ENCODE results near the gene MARK2. TPM values are rescaled to one million over a fixed set of nuclear protein-coding genes. Genes with fewer than 3 reads are reported as not detected.
"Not testable (repeated sequence)": the region's sequence is repeated elsewhere in the genome, so short reads cannot be mapped to it uniquely, and the experiment has no call there.

Gene MARK2
- total and polyA plus RNA-seq, 2 donors = 12.7 to 17.5 TPM

GRCh38 chr11:63810383-63810782 lies 28.5 kb upstream of the MARK2 start:
- not testable (repeated sequence) for H3K27me3 ChIP-seq (ENCODE audit: control insufficient read depth in 2 of 2, insufficient read depth in 1 of 2, low read length in 1 of 2); H3K36me3 ChIP-seq (ENCODE audit: control insufficient read depth in 2 of 2, insufficient read depth in 2 of 2, low read length in 1 of 2); H3K27ac ChIP-seq (ENCODE audit: low read depth in 1 of 2, low read length in 1 of 2); H3K9me3 ChIP-seq (ENCODE audit: control insufficient read depth in 2 of 2, insufficient read depth in 1 of 2, low read length in 1 of 2); H3K4me3 ChIP-seq (ENCODE audit: low read length in 2 of 2); DNase-seq (ENCODE audit: low read depth in 6 of 9, low spot score in 9 of 9)
- H3K4me1 ChIP-seq (ENCODE audit: control insufficient read depth in 2 of 2, insufficient read depth in 2 of 2, low read length in 2 of 2) = peaks cover 9 to 18% of the 10 kb centered on the region in 2 donors
- WGBS = 96% methylated on average over 11 of the region's 11 CpGs

- 96% methylated on average over 3 of the region's 3 CpGs for WGBS
- Histone ChIP-seq H3K36me3 (ENCODE audit: control insufficient read depth in 2 of 2, insufficient read depth in 2 of 2, low read length in 1 of 2) (peaks cover 3 to 11% of the 10 kb centered on the region in 2 donors), H3K27ac (ENCODE audit: low read depth in 1 of 2, low read length in 1 of 2) (no peak overlapping the region), H3K4me1 (ENCODE audit: control insufficient read depth in 2 of 2, insufficient read depth in 2 of 2, low read length in 2 of 2) (peaks cover 9 to 18% of the 10 kb centered on the region in 2 donors), H3K27me3 (ENCODE audit: control insufficient read depth in 2 of 2, insufficient read depth in 1 of 2, low read length in 1 of 2) (peaks cover 0 to 9% of the 10 kb centered on the region in 2 donors), H3K9me3 (ENCODE audit: control insufficient read depth in 2 of 2, insufficient read depth in 1 of 2, low read length in 1 of 2) (no peaks in the 10 kb centered on the region), H3K4me3 (ENCODE audit: low read length in 2 of 2) (no peak overlapping the region)
- no peak for DNase-seq (ENCODE audit: low read depth in 6 of 9, low spot score in 9 of 9)
Measured at GRCh38 chr11:63811522-63811921, 27.4 kb upstream of the MARK2 start.

GRCh38 chr11:63813035-63813562 lies 25.8 kb upstream of the MARK2 start, which contains the start of gene SPINDOC:
Gene SPINDOC, plus strand, starts transcription at chr11:63813456. Its CDS starts 231 bp downstream, at chr11:63813687.
- Histone ChIP-seq H3K9me3 (ENCODE audit: control insufficient read depth in 2 of 2, insufficient read depth in 1 of 2, low read length in 1 of 2) (no peaks in the 10 kb centered on the region), H3K27me3 (ENCODE audit: control insufficient read depth in 2 of 2, insufficient read depth in 1 of 2, low read length in 1 of 2) (peaks cover 0 to 9% of the 10 kb centered on the region in 2 donors), H3K4me1 (ENCODE audit: control insufficient read depth in 2 of 2, insufficient read depth in 2 of 2, low read length in 2 of 2) (peaks cover 9 to 18% of the 10 kb centered on the region in 2 donors), H3K4me3 (ENCODE audit: low read length in 2 of 2) (peak within 1 kb of the TSS; percentile 78 to 90), H3K27ac (ENCODE audit: low read depth in 1 of 2, low read length in 1 of 2) (peak within 1 kb of the TSS; percentile 15 to 53), H3K36me3 (ENCODE audit: control insufficient read depth in 2 of 2, insufficient read depth in 2 of 2, low read length in 1 of 2) (peaks cover 17 to 25% of the 10 kb centered on the region in 2 donors)
- DNase-seq (ENCODE audit: low read depth in 6 of 9, low spot score in 9 of 9) = peak in 5 of 9 donors; percentile 28 to 67 (median 41)
- under 1% methylated on average over 65 of the region's 65 CpGs for WGBS

- Histone ChIP-seq H3K9me3 (ENCODE audit: control insufficient read depth in 2 of 2, insufficient read depth in 1 of 2, low read length in 1 of 2) (no peaks in the 10 kb centered on the region), H3K27ac (ENCODE audit: low read depth in 1 of 2, low read length in 1 of 2) (peak overlapping the region; percentile 15 to 53), H3K36me3 (ENCODE audit: control insufficient read depth in 2 of 2, insufficient read depth in 2 of 2, low read length in 1 of 2) (peaks cover 24 to 32% of the 10 kb centered on the region in 2 donors), H3K27me3 (ENCODE audit: control insufficient read depth in 2 of 2, insufficient read depth in 1 of 2, low read length in 1 of 2) (peaks cover 0 to 9% of the 10 kb centered on the region in 2 donors), H3K4me3 (ENCODE audit: low read length in 2 of 2) (peak overlapping the region; percentile 78 to 90), H3K4me1 (ENCODE audit: control insufficient read depth in 2 of 2, insufficient read depth in 2 of 2, low read length in 2 of 2) (peaks cover 9 to 18% of the 10 kb centered on the region in 2 donors)
- DNase-seq (ENCODE audit: low read depth in 6 of 9, low spot score in 9 of 9) = peak in 3 of 9 donors; percentile 18 to 61 (median 44)
- WGBS = 1% methylated on average over 74 of the region's 74 CpGs
Measured at GRCh38 chr11:63813563-63814382, 25.1 kb upstream of the MARK2 start.

- Histone ChIP-seq H3K36me3 (ENCODE audit: control insufficient read depth in 2 of 2, insufficient read depth in 2 of 2, low read length in 1 of 2) (peaks cover 29 to 37% of the 10 kb centered on the region in 2 donors), H3K9me3 (ENCODE audit: control insufficient read depth in 2 of 2, insufficient read depth in 1 of 2, low read length in 1 of 2) (no peaks in the 10 kb centered on the region), H3K4me1 (ENCODE audit: control insufficient read depth in 2 of 2, insufficient read depth in 2 of 2, low read length in 2 of 2) (peaks cover 9 to 18% of the 10 kb centered on the region in 2 donors), H3K27ac (ENCODE audit: low read depth in 1 of 2, low read length in 1 of 2) (no peak overlapping the region), H3K4me3 (ENCODE audit: low read length in 2 of 2) (peak overlapping the region; percentile 78 to 90), H3K27me3 (ENCODE audit: control insufficient read depth in 2 of 2, insufficient read depth in 1 of 2, low read length in 1 of 2) (peaks cover 0 to 9% of the 10 kb centered on the region in 2 donors)
- 50% methylated on average over 7 of the region's 7 CpGs for WGBS
- DNase-seq (ENCODE audit: low read depth in 6 of 9, low spot score in 9 of 9) = peak in 1 of 9 donors; percentile 36
Measured at GRCh38 chr11:63814383-63814736, 24.6 kb upstream of the MARK2 start.

- no peaks in the 10 kb centered on the region for H3K9me3 ChIP-seq (ENCODE audit: control insufficient read depth in 2 of 2, insufficient read depth in 1 of 2, low read length in 1 of 2)
- peaks cover 41 to 51% of the 10 kb centered on the region in 2 donors for H3K36me3 ChIP-seq (ENCODE audit: control insufficient read depth in 2 of 2, insufficient read depth in 2 of 2, low read length in 1 of 2)
- 97% methylated on average over 6 of the region's 6 CpGs for WGBS
Measured at GRCh38 chr11:63816166-63816565, 22.7 kb upstream of the MARK2 start.

GRCh38 chr11:63816732-63817131 lies 22.2 kb upstream of the MARK2 start:
- Histone ChIP-seq H3K27me3 (ENCODE audit: control insufficient read depth in 2 of 2, insufficient read depth in 1 of 2, low read length in 1 of 2) (peaks cover 0 to 7% of the 10 kb centered on the region in 2 donors), H3K9me3 (ENCODE audit: control insufficient read depth in 2 of 2, insufficient read depth in 1 of 2, low read length in 1 of 2) (no peaks in the 10 kb centered on the region), H3K36me3 (ENCODE audit: control insufficient read depth in 2 of 2, insufficient read depth in 2 of 2, low read length in 1 of 2) (peaks cover 47 to 57% of the 10 kb centered on the region in 2 donors), H3K27ac (ENCODE audit: low read depth in 1 of 2, low read length in 1 of 2) (no peak overlapping the region), H3K4me3 (ENCODE audit: low read length in 2 of 2) (no peak overlapping the region), H3K4me1 (ENCODE audit: control insufficient read depth in 2 of 2, insufficient read depth in 2 of 2, low read length in 2 of 2) (peaks cover 9 to 18% of the 10 kb centered on the region in 2 donors)
- DNase-seq (ENCODE audit: low read depth in 6 of 9, low spot score in 9 of 9) = no peak
- 98% methylated on average over 3 of the region's 3 CpGs for WGBS

More at GRCh38 chr11:63816166-63816565, 22.7 kb upstream of the MARK2 start:
- DNase-seq (ENCODE audit: low read depth in 6 of 9, low spot score in 9 of 9) = no peak
- no peak overlapping the region for H3K4me3 ChIP-seq (ENCODE audit: low read length in 2 of 2)
- H3K27me3 ChIP-seq (ENCODE audit: control insufficient read depth in 2 of 2, insufficient read depth in 1 of 2, low read length in 1 of 2) = peaks cover 0 to 9% of the 10 kb centered on the region in 2 donors
- H3K27ac ChIP-seq (ENCODE audit: low read depth in 1 of 2, low read length in 1 of 2) = no peak overlapping the region
- H3K4me1 ChIP-seq (ENCODE audit: control insufficient read depth in 2 of 2, insufficient read depth in 2 of 2, low read length in 2 of 2) = peaks cover 9 to 18% of the 10 kb centered on the region in 2 donors

- H3K27me3 ChIP-seq (ENCODE audit: control insufficient read depth in 2 of 2, insufficient read depth in 1 of 2, low read length in 1 of 2) = peaks cover 0 to 1% of the 10 kb centered on the region in 2 donors
- no peak for DNase-seq (ENCODE audit: low read depth in 6 of 9, low spot score in 9 of 9)
- H3K9me3 ChIP-seq (ENCODE audit: control insufficient read depth in 2 of 2, insufficient read depth in 1 of 2, low read length in 1 of 2) = no peaks in the 10 kb centered on the region
- peaks cover 56 to 68% of the 10 kb centered on the region in 2 donors for H3K36me3 ChIP-seq (ENCODE audit: control insufficient read depth in 2 of 2, insufficient read depth in 2 of 2, low read length in 1 of 2)
- H3K27ac ChIP-seq (ENCODE audit: low read depth in 1 of 2, low read length in 1 of 2) = no peak overlapping the region
- no peak overlapping the region for H3K4me3 ChIP-seq (ENCODE audit: low read length in 2 of 2)
- 96% methylated on average over 27 of the region's 27 CpGs for WGBS
- peaks cover 9 to 13% of the 10 kb centered on the region in 2 donors for H3K4me1 ChIP-seq (ENCODE audit: control insufficient read depth in 2 of 2, insufficient read depth in 2 of 2, low read length in 2 of 2)
Measured at GRCh38 chr11:63817758-63818498, 21.0 kb upstream of the MARK2 start.

Data from thymus (tissue), 11 donors.